Fibroblast of lung (primary cell): ENCODE results near the gene RHOB. TPM values are rescaled to one million over a fixed set of nuclear protein-coding genes. Genes with fewer than 3 reads are reported as not detected.

Source experiments
- DNase-seq, 2 donors: peaks; one replicate each; pipeline versions ENCODE4 v3.0.0 to v3.0.0-alpha.2; 2010; ENCODE audit warnings: low read depth in 2 of 2
- H2AFZ ChIP-seq: 2 replicates; pipeline ENCODE4 v1.5.1; 2012; ENCODE audit warnings: low read length, control low read depth, inconsistent platforms
- H3K27ac ChIP-seq: 2 replicates; pipeline ENCODE4 v1.5.1; 2011; ENCODE audit warnings: low read length, control low read depth; ENCODE audit not compliant: insufficient read depth
- H3K27me3 ChIP-seq: 2 replicates; pipeline ENCODE4 v1.5.1; 2011; ENCODE audit warnings: mild to moderate bottlenecking, low read length; ENCODE audit not compliant: control insufficient read depth, insufficient read depth
- H3K36me3 ChIP-seq: 2 replicates; pipeline ENCODE4 v1.5.1; 2011; ENCODE audit warnings: low read length; ENCODE audit not compliant: control insufficient read depth, insufficient read depth
- H3K4me1 ChIP-seq: 2 replicates; pipeline ENCODE4 v1.5.1; 2011; ENCODE audit warnings: low read length; ENCODE audit not compliant: control insufficient read depth, insufficient read depth; ENCODE audit errors: extremely low read depth
- H3K4me2 ChIP-seq: 2 replicates; pipeline ENCODE4 v1.5.1; 2011; ENCODE audit warnings: low read length, control low read depth; ENCODE audit not compliant: insufficient read depth; ENCODE audit errors: extremely low read depth
- H3K4me3 ChIP-seq, 4 experiments: fragments of 200-600 bp in 1 of 4; sonication (generic) in 1 of 4; replicated peaks in 1 of 4; 2 replicates each; pipeline ENCODE4 v1.5.1; 2011 to 2016; ENCODE audit warnings: low read length in 4 of 4, low read depth in 3 of 4, mild to moderate bottlenecking in 3 of 4, control low read depth in 2 of 4, inconsistent platforms in 1 of 4, mixed read lengths in 1 of 4; ENCODE audit not compliant: insufficient read depth in 1 of 4; ENCODE audit errors: control extremely low read depth in 1 of 4
- H3K79me2 ChIP-seq: 2 replicates; pipeline ENCODE4 v1.5.1; 2012; ENCODE audit warnings: mild to moderate bottlenecking, low read length, inconsistent platforms; ENCODE audit not compliant: control insufficient read depth, insufficient read depth
- H3K9ac ChIP-seq: 2 replicates; pipeline ENCODE4 v1.5.1; 2011; ENCODE audit warnings: mild to moderate bottlenecking, low read length, control low read depth; ENCODE audit not compliant: insufficient read depth
- H3K9me3 ChIP-seq: 2 replicates; pipeline ENCODE4 v1.5.1; 2012; ENCODE audit warnings: low read depth, low read length; ENCODE audit not compliant: control insufficient read depth, insufficient read depth
- H4K20me1 ChIP-seq: 2 replicates; pipeline ENCODE4 v1.5.1; 2011; ENCODE audit warnings: low read length; ENCODE audit not compliant: control insufficient read depth, insufficient read depth; ENCODE audit errors: extremely low read depth
- EZH2 ChIP-seq: IDR thresholded peaks from 2 replicates; pipeline ENCODE4 v1.5.1; 2012; ENCODE audit warnings: low read length, control low read depth, mild to moderate bottlenecking; ENCODE audit errors: missing control alignments
- polyA plus RNA-seq, 2 donors: library from polyadenylated mRNA; depleted of rRNA in 1 of 2; stranded (reverse) in 1 of 2; unstranded in 1 of 2; fragments of >200 nt; gene quantifications; 2 replicates each; pipeline ENCODE4 v1.2.1, GENCODE V29; 2011 to 2012; ENCODE audit warnings: missing spikeins in 1 of 2
- total RNA-seq: library from RNA; depleted of rRNA; stranded (reverse); fragments of >200 nt; gene quantifications from 2 replicates; pipeline ENCODE4 v1.2.1, GENCODE V29; 2014
- TF ChIP-seq, protein P1 (sequence below), 2 donors: IDR thresholded peaks in 1 of 2; conservative IDR thresholded peaks in 1 of 2; 1 replicate in 1 of 2; 2 replicates in 1 of 2; pipeline ENCODE4 v1.5.1; 2011 to 2012; ENCODE audit warnings: low read length in 2 of 2, control low read depth in 1 of 2, inconsistent platforms in 1 of 2, low read depth in 1 of 2, mild to moderate bottlenecking in 1 of 2

The RHOB gene
- total and polyA plus RNA-seq, 2 donors (not counting 1 experiment from before 2014, with no cell fraction given): 113 to 171 TPM

GRCh38 chr2:20471148-20471547 lies 24.3 kb downstream of the RHOB start:
- H3K9me3 ChIP-seq: no peaks in the 10 kb centered on the region
- H3K36me3 ChIP-seq: no peaks in the 10 kb centered on the region
- no peak for DNase-seq
- H3K4me1 ChIP-seq: no peaks in the 10 kb centered on the region
- no peak overlapping the region for H3K4me3 ChIP-seq
- H3K79me2 ChIP-seq: no peaks in the 10 kb centered on the region
- no peak overlapping the region for H3K9ac ChIP-seq
- no peaks in the 10 kb centered on the region for H4K20me1 ChIP-seq
- no peak overlapping the region for H3K27ac ChIP-seq
- H2AFZ ChIP-seq: no peak overlapping the region
- no peak for TF ChIP-seq EZH2
- TF ChIP-seq, protein P1, sequence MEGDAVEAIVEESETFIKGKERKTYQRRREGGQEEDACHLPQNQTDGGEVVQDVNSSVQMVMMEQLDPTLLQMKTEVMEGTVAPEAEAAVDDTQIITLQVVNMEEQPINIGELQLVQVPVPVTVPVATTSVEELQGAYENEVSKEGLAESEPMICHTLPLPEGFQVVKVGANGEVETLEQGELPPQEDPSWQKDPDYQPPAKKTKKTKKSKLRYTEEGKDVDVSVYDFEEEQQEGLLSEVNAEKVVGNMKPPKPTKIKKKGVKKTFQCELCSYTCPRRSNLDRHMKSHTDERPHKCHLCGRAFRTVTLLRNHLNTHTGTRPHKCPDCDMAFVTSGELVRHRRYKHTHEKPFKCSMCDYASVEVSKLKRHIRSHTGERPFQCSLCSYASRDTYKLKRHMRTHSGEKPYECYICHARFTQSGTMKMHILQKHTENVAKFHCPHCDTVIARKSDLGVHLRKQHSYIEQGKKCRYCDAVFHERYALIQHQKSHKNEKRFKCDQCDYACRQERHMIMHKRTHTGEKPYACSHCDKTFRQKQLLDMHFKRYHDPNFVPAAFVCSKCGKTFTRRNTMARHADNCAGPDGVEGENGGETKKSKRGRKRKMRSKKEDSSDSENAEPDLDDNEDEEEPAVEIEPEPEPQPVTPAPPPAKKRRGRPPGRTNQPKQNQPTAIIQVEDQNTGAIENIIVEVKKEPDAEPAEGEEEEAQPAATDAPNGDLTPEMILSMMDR (conservative IDR thresholded peaks at IDR 0.05 in 1 of 2, IDR thresholded peaks at IDR 0.05 in 1 of 2; ENCODE audit: low read depth in 1 of 2, low read length in 2 of 2): no peak
- no peaks in the 10 kb centered on the region for H3K27me3 ChIP-seq
- no peak overlapping the region for H3K4me2 ChIP-seq

DNA sequence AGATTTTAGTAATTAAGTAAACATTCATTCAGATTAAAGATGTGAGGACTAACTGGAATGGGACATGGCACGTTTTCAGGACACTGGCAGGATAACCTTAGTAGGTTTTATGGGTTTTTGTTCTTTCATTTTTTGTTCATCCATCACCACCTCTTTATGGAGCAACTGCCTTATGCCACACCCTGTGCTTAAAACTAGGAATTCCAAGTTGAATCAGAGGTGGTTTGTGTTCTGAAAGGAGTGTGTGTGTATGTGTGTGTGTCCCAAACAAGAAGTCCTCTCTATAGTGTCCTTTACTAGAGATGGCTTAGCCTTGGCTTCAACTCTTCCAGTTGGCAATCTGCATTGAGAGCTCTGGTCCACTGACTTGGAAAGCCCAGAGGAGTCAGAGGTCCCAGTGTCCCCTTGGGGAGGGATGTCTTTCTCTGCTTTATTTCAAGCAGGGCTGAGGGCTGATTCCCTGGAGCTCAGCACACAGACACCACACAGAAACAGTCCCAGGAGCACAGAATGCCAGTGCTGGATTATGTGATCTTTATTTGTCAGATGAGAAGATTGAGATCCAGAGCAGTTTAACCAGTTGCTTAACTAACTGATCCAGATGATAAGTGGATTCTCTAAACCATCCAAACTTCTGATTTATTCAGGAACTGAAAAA lies 25.2 kb downstream of the RHOB start:
- H3K4me1 ChIP-seq: no peaks in the 10 kb centered on the region
- no peaks in the 10 kb centered on the region for H3K9me3 ChIP-seq
- H3K9ac ChIP-seq: no peak overlapping the region
- H3K27ac ChIP-seq: no peak overlapping the region
- no peaks in the 10 kb centered on the region for H3K79me2 ChIP-seq
- DNase-seq: no peak
- H3K36me3 ChIP-seq: no peaks in the 10 kb centered on the region
- TF ChIP-seq, protein P1 (conservative IDR thresholded peaks at IDR 0.05 in 1 of 2, IDR thresholded peaks at IDR 0.05 in 1 of 2; ENCODE audit: low read depth in 1 of 2, low read length in 2 of 2): no peak
- TF ChIP-seq EZH2: no peak
- H4K20me1 ChIP-seq: no peaks in the 10 kb centered on the region
- no peaks in the 10 kb centered on the region for H3K27me3 ChIP-seq
- H2AFZ ChIP-seq: no peak overlapping the region
- no peak overlapping the region for H3K4me2 ChIP-seq
- no peak overlapping the region for H3K4me3 ChIP-seq

- Histone ChIP-seq H2AFZ (no peak overlapping the region), H3K27ac (no peak overlapping the region), H3K4me3 (no peak overlapping the region), H4K20me1 (no peaks in the 10 kb centered on the region), H3K79me2 (no peaks in the 10 kb centered on the region), H3K36me3 (no peaks in the 10 kb centered on the region), H3K4me1 (no peaks in the 10 kb centered on the region), H3K27me3 (no peaks in the 10 kb centered on the region), H3K9ac (no peak overlapping the region), H3K9me3 (no peaks in the 10 kb centered on the region), H3K4me2 (no peak overlapping the region)
- DNase-seq: no peak
- TF ChIP-seq EZH2: no peak
- TF ChIP-seq, protein P1 (conservative IDR thresholded peaks at IDR 0.05 in 1 of 2, IDR thresholded peaks at IDR 0.05 in 1 of 2; ENCODE audit: low read depth in 1 of 2, low read length in 2 of 2): no peak
These were observed 25.7 kb downstream of the RHOB start for GRCh38 chr2:20472569-20472968.
